Fibroblast of skin of left quadriceps (primary cell): ENCODE results near the gene LRIG1.
A peak's percentile ranks its signal among the peaks of the same experiment; 100 is the strongest.

Source experiments
- DNase-seq, 2 experiments: peaks; one replicate each; pipeline ENCODE4 v3.0.0-alpha.2; 2013; ENCODE audit warnings: low read depth in 2 of 2

LRIG1 gene

GRCh38 chr3:66386011-66386924, 114.6 kb downstream of the LRIG1 start:
- DNase-seq, result no peak

- no peak for DNase-seq
Measured at GRCh38 chr3:66385066-66385465, 115.8 kb downstream of the LRIG1 start.

- DNase-seq, result no peak
Measured at GRCh38 chr3:66383998-66384745, 116.7 kb downstream of the LRIG1 start.

- no peak for DNase-seq
Measured at GRCh38 chr3:66383023-66383422, 117.8 kb downstream of the LRIG1 start.

GRCh38 chr3:66382142-66382541, 118.7 kb downstream of the LRIG1 start:
- no peak for DNase-seq

GRCh38 chr3:66381626-66382025, 119.2 kb downstream of the LRIG1 start:
- DNase-seq, result no peak

DNA sequence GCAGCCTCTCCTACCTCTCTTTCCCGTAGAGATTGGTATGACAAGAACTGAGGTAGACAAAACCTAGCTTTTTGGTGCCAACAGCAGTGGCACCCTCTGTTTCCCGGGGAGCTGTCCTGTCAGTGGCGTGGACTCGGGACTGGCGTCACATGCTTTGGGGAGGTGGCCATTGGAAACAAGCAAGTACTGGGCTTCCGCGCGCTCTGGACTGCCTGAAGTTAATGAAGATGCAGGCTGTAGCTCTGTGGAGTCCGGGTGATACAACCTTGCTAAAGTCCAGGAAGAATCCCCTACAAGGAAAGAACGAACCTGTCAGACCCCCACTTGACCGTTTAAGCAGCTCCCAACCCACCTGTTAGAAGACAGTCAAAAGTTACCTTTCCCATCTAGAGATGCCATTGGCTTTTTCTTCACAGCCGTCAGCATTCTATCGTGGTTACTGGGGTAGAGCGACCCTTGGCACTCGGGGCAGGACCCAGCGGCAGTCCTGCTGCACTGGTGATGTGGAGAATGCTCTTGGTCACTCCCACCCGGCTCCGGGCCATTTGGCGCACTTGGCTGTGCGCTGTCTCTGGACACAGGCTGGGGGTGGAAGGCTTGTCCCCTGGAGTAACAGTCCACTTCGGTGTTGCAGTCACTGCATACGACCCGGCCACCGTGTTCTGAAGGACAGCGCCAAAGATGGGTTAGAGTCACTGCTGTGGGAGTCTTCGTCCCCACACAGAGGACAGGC, 120.5 kb downstream of the LRIG1 start:
- no peak for DNase-seq

DNA sequence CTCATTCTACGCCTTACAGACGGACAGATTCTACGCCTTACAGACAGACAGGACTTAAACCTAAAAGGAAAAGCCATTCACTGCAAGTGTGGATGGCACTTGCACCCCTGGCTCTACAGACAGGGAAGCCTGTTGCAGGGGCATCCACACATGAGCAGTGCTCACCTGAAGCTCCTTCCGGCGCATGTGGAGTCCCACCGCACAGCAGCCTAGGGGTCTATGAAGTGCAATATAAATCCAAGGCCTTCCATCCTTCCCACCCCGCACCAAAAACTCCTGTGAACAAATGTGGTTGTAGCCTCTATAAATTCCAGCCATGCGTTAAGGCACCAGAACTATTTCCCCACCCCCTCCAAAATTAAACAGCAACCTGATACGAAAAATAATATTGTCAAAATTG, 121.3 kb downstream of the LRIG1 start:
- DNase-seq, result no peak

GRCh38 chr3:66378256-66378655, 122.6 kb downstream of the LRIG1 start:
- no peak for DNase-seq

- DNase-seq, result no peak
Measured at GRCh38 chr3:66377800-66378199, 123.0 kb downstream of the LRIG1 start.

- DNase-seq, result no peak
Measured at GRCh38 chr3:66376568-66376967, 124.3 kb downstream of the LRIG1 start.

- DNase-seq, result no peak
Measured at GRCh38 chr3:66372681-66373350, 128.0 kb downstream of the LRIG1 start.

GRCh38 chr3:66371432-66371831, 129.4 kb downstream of the LRIG1 start:
- no peak for DNase-seq

DNA sequence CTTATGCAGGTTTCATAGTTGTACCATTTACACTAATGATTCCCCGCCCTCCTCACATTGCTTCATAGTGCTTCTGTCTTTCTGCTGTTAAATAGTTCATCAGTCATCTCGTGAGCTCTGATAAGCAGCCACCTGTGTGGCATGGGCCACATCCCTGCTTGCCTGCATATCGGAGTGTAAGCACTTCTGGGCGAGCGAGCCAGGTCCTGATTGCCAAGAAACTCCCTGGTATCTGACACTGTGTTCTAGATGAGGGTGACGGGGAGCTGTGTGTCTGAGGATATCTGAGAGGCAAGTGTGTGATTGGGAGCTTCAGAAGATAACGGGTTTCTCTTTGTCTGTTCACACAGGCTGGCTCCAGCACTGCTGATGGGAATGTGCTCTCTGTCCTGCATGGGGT, 130.6 kb downstream of the LRIG1 start:
- no peak for DNase-seq

- DNase-seq, result no peak
Measured at GRCh38 chr3:66367979-66368378, 132.8 kb downstream of the LRIG1 start.

GRCh38 chr3:66366747-66367146, 134.1 kb downstream of the LRIG1 start:
- DNase-seq, result no peak

- no peak for DNase-seq
Measured at GRCh38 chr3:66365080-66365479, 135.7 kb downstream of the LRIG1 start.

DNA sequence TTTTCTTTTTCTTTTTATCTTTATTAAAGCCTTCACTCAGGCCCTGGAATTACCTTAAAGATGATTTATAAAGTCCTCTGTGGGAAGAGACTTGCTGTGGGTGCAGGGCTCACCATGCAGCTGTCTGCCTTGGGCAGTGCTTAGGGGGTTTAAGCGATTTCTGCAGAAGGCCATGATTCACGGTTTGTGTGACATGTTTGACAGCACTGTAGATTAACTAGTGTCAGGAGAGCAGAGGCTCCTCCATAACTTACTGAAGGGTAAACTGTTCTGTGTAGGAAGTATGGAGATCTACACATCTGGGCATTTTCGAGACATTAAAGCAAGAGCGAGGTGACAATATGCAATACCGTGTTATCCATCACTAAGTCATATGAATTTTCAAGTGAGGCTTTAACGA, 137.7 kb downstream of the LRIG1 start:
- DNase-seq, result no peak

DNA sequence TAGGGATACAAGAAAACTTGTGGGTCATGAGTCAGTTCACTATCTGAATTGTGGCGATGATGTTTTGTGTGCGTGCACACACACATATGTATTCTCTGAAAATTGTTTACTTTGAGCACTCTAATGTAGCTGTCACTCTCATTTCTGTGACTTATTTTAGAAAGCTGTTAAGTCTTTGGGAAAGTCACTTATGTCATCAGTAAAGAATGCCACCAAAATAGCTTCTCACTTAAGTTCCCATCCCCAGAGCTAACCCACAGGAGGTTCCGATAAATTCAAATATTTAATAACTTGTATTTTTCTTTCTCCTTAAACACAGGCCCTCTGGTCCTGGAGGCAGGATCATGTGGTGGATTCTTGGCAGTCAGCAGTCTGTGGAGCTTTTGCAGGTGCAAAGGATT, 138.3 kb downstream of the LRIG1 start:
- DNase-seq, result peak; percentile 41 to 58

- DNase-seq, result no peak
Measured at GRCh38 chr3:66361356-66361755, 139.5 kb downstream of the LRIG1 start.

- DNase-seq, result no peak
Measured at GRCh38 chr3:66355997-66356396, 144.8 kb downstream of the LRIG1 start.

DNA sequence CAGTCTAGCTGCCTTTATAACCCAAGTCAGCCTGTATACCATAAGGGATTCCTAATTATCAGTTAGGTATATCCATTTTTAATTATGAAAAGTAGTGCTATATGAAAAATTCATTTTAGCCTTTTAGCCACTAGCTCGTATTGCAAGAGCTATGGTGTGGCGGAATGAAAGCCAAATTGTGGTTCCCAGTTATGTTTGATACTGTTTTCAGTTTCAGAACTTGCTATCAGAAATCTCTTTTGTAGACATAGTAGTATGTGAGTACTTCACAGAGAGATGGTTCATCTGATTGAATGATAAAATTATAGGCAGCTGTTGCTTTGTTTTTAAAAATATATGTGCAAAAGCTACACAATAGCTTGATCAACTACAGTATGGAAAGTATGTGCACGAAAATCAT, 145.4 kb downstream of the LRIG1 start:
- no peak for DNase-seq
